ENCODE data around the gene FDX1. TPM values are rescaled to one million over a fixed set of nuclear protein-coding genes. Genes with fewer than 3 reads are reported as not detected.

The FDX1 gene
- total RNA-seq, 1 experiment from 2014 or later = 14.5 TPM

DNA sequence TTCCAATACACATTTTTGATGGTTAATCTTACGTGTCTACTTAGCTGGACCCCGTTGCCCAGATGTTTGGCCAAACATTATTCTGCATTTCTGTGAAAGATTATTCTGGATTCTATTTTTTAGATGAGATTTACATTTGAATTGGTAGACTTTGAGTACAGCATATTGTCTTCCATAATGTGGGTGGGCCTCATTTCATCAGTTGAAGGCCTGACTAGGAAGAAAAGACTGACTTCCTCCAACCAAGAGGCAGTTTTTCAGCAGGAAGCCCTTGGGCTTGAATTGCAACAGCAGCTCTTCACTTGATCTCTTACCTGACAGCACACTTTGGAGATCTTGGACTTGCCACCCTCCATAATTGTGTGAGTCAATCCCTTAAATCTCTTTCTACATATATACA is 58.7 kb downstream of the FDX1 start:
- no peak overlapping the region for H3K9ac ChIP-seq (ENCODE audit: low read length)
- ChIA-PET CTCF (no interaction called here), POLR2A (no interaction called here), RAD21 (ENCODE audit: low non-redundant PET in 1 of 2, low total read pairs in 2 of 2, uncharacterized antibody in 2 of 2, unreplicated experiment in 2 of 2) (no interaction called here)
- H3K79me2 ChIP-seq (ENCODE audit: insufficient read depth, low read length) = no peaks in the 10 kb centered on the region
- H3K9me2 ChIP-seq (ENCODE audit: insufficient read depth) = peaks cover 3% of the 10 kb centered on the region; the same call in 1 of the 2 replicates
- H3K27ac ChIP-seq (ENCODE audit: low read depth, low read length) = no peak overlapping the region
- intact Hi-C loops (cut with micrococcal nuclease) = no loop called here
- H3K4me2 ChIP-seq (ENCODE audit: low read length) = no peak overlapping the region
- H3K9me3 ChIP-seq (ENCODE audit: control insufficient read depth in 1 of 2, insufficient read depth in 1 of 2, low read depth in 1 of 2, low read length in 2 of 2) = no peaks in the 10 kb centered on the region
- no peak overlapping the region for H2AFZ ChIP-seq (ENCODE audit: low read depth, low read length, poor library complexity, severe bottlenecking)
- H3K4me1 ChIP-seq (ENCODE audit: control insufficient read depth in 1 of 2, insufficient read depth in 2 of 2, low read length in 2 of 2) = no peaks in the 10 kb centered on the region
- TF ChIP-seq, protein P1, sequence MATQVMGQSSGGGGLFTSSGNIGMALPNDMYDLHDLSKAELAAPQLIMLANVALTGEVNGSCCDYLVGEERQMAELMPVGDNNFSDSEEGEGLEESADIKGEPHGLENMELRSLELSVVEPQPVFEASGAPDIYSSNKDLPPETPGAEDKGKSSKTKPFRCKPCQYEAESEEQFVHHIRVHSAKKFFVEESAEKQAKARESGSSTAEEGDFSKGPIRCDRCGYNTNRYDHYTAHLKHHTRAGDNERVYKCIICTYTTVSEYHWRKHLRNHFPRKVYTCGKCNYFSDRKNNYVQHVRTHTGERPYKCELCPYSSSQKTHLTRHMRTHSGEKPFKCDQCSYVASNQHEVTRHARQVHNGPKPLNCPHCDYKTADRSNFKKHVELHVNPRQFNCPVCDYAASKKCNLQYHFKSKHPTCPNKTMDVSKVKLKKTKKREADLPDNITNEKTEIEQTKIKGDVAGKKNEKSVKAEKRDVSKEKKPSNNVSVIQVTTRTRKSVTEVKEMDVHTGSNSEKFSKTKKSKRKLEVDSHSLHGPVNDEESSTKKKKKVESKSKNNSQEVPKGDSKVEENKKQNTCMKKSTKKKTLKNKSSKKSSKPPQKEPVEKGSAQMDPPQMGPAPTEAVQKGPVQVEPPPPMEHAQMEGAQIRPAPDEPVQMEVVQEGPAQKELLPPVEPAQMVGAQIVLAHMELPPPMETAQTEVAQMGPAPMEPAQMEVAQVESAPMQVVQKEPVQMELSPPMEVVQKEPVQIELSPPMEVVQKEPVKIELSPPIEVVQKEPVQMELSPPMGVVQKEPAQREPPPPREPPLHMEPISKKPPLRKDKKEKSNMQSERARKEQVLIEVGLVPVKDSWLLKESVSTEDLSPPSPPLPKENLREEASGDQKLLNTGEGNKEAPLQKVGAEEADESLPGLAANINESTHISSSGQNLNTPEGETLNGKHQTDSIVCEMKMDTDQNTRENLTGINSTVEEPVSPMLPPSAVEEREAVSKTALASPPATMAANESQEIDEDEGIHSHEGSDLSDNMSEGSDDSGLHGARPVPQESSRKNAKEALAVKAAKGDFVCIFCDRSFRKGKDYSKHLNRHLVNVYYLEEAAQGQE (IDR thresholded peaks at IDR 0.05; ENCODE audit: low read depth) = no peak
- TF ChIP-seq RAD21 (IDR thresholded peaks at IDR 0.05; ENCODE audit: low read depth) (no peak), EGR1 (IDR thresholded peaks at IDR 0.05; ENCODE audit: low read depth) (no peak), TCF7L2 (IDR thresholded peaks at IDR 0.05; ENCODE audit: borderline replicate concordance, extremely low read depth, insufficient read depth, insufficient read length) (no peak), SRF (IDR thresholded peaks at IDR 0.05; ENCODE audit: low read depth) (no peak), CEBPB (IDR thresholded peaks at IDR 0.05; ENCODE audit: low read depth) (no peak), ELF1 (IDR thresholded peaks at IDR 0.05; ENCODE audit: borderline replicate concordance, low read depth) (no peak), EZH2 (IDR thresholded peaks at IDR 0.05) (no peak), SIN3A (IDR thresholded peaks at IDR 0.05; ENCODE audit: low read depth) (no peak), POLR2AphosphoS5 (IDR thresholded peaks at IDR 0.05; ENCODE audit: low read depth, low read length) (no peak)
- DNase-seq (ENCODE audit: low read depth, low spot score) (no peak), ATAC-seq (no peak)
- no peaks in the 10 kb centered on the region for H4K20me1 ChIP-seq (ENCODE audit: insufficient read depth)
- H3K36me3 ChIP-seq (ENCODE audit: control insufficient read depth in 1 of 2, insufficient read depth in 2 of 2, low read length in 2 of 2) = no peaks in the 10 kb centered on the region
- no TSS peak for BruUV-seq (replicated peaks)
- H3K27me3 ChIP-seq (ENCODE audit: insufficient read depth, low read length) = no peaks in the 10 kb centered on the region
- no peak overlapping the region for H3K4me3 ChIP-seq (replicated peaks in 1 of 2; ENCODE audit: low read depth in 1 of 2, low read length in 2 of 2)

Data from HCT116 (cell line).